ENCODE results near the gene OBP2B.

DNA sequence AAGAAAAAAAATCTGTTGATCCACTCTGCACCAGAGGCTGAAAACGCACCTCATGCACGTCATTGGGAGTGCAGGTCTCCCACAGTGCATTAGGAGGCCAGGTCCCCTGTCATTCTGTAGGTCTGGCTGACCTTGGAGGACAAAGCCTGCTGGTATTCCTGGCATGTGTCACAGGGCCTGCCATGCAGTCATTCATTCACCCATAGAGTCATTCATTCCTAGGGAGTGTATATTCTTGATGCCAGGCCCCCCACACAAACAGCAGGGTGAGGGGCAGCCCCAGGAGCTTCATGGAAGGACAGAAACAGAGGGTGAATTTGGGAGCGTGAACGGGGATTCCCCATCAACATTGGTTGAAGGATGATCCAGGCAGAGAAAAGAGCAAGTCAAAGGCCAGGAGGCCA is 47.5 kb downstream of the OBP2B start:
- TF ChIP-seq, protein P1, sequence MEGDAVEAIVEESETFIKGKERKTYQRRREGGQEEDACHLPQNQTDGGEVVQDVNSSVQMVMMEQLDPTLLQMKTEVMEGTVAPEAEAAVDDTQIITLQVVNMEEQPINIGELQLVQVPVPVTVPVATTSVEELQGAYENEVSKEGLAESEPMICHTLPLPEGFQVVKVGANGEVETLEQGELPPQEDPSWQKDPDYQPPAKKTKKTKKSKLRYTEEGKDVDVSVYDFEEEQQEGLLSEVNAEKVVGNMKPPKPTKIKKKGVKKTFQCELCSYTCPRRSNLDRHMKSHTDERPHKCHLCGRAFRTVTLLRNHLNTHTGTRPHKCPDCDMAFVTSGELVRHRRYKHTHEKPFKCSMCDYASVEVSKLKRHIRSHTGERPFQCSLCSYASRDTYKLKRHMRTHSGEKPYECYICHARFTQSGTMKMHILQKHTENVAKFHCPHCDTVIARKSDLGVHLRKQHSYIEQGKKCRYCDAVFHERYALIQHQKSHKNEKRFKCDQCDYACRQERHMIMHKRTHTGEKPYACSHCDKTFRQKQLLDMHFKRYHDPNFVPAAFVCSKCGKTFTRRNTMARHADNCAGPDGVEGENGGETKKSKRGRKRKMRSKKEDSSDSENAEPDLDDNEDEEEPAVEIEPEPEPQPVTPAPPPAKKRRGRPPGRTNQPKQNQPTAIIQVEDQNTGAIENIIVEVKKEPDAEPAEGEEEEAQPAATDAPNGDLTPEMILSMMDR (conservative IDR thresholded peaks at IDR 0.05), result no peak
- TF ChIP-seq EZH2 (IDR thresholded peaks at IDR 0.05; ENCODE audit: low read depth), result no peak

Data from PC-9 (cell line).